ENCODE data around the gene ME3. TPM values are rescaled to one million over a fixed set of nuclear protein-coding genes. Genes with fewer than 3 reads are reported as not detected.

ME3 gene
- total RNA-seq, 2 experiments from 2014 or later = not detected

GRCh38 chr11:86463120-86463519 lies 209.3 kb downstream of the ME3 start:
- no TSS peak for BruUV-seq (replicated peaks)
- H3K9me3 ChIP-seq (ENCODE audit: low read length) = no peaks in the 10 kb centered on the region
- ChIA-PET POLR2A (no interaction called here), CTCF (ENCODE audit: unreplicated experiment) (no interaction called here)
- H3K36me3 ChIP-seq (ENCODE audit: insufficient read depth, low read length) = no peaks in the 10 kb centered on the region
- H3K4me1 ChIP-seq (ENCODE audit: insufficient read depth, low read length, poor library complexity, severe bottlenecking) = no peaks in the 10 kb centered on the region
- H4K20me1 ChIP-seq (ENCODE audit: insufficient read depth, low read length) = no peaks in the 10 kb centered on the region
- intact Hi-C loops (cut with micrococcal nuclease; ENCODE audit: unreplicated experiment) = no loop called here
- no peaks in the 10 kb centered on the region for H3K9me2 ChIP-seq (ENCODE audit: insufficient read depth, low read length)
- no peak overlapping the region for H2AFZ ChIP-seq (ENCODE audit: low read length)
- no peak for TF ChIP-seq EZH2phosphoT487 (IDR thresholded peaks at IDR 0.05; ENCODE audit: borderline replicate concordance, low read depth, low read length)
- TF ChIP-seq, protein P1, sequence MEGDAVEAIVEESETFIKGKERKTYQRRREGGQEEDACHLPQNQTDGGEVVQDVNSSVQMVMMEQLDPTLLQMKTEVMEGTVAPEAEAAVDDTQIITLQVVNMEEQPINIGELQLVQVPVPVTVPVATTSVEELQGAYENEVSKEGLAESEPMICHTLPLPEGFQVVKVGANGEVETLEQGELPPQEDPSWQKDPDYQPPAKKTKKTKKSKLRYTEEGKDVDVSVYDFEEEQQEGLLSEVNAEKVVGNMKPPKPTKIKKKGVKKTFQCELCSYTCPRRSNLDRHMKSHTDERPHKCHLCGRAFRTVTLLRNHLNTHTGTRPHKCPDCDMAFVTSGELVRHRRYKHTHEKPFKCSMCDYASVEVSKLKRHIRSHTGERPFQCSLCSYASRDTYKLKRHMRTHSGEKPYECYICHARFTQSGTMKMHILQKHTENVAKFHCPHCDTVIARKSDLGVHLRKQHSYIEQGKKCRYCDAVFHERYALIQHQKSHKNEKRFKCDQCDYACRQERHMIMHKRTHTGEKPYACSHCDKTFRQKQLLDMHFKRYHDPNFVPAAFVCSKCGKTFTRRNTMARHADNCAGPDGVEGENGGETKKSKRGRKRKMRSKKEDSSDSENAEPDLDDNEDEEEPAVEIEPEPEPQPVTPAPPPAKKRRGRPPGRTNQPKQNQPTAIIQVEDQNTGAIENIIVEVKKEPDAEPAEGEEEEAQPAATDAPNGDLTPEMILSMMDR (conservative IDR thresholded peaks at IDR 0.05; ENCODE audit: low read length) = no peak
- H3K27ac ChIP-seq (ENCODE audit: low read depth, low read length, poor library complexity, severe bottlenecking) = no peak overlapping the region
- H3K4me3 ChIP-seq (ENCODE audit: low read depth, low read length, poor library complexity, severe bottlenecking) = no peak overlapping the region
- no peak overlapping the region for H3K4me2 ChIP-seq (ENCODE audit: low read length)
- H3K79me2 ChIP-seq (ENCODE audit: insufficient read depth, low read depth, low read length) = no peaks in the 10 kb centered on the region
- no peak for DNase-seq (ENCODE audit: low spot score)

GRCh38 chr11:86461892-86462291 lies 210.5 kb downstream of the ME3 start:
- H3K4me3 ChIP-seq (ENCODE audit: low read depth, low read length, poor library complexity, severe bottlenecking) = no peak overlapping the region
- BruUV-seq (replicated peaks) = no TSS peak
- H4K20me1 ChIP-seq (ENCODE audit: insufficient read depth, low read length) = no peaks in the 10 kb centered on the region
- H3K27ac ChIP-seq (ENCODE audit: low read depth, low read length, poor library complexity, severe bottlenecking) = no peak overlapping the region
- H3K36me3 ChIP-seq (ENCODE audit: insufficient read depth, low read length) = no peaks in the 10 kb centered on the region
- POLR2A ChIA-PET = no interaction called here
- H3K9me3 ChIP-seq (ENCODE audit: low read length) = no peaks in the 10 kb centered on the region
- TF ChIP-seq, protein P1 (conservative IDR thresholded peaks at IDR 0.05; ENCODE audit: low read length) = no peak
- no peak for TF ChIP-seq EZH2phosphoT487 (IDR thresholded peaks at IDR 0.05; ENCODE audit: borderline replicate concordance, low read depth, low read length)
- no peaks in the 10 kb centered on the region for H3K4me1 ChIP-seq (ENCODE audit: insufficient read depth, low read length, poor library complexity, severe bottlenecking)
- intact Hi-C loops (cut with micrococcal nuclease; ENCODE audit: unreplicated experiment) = no loop called here
- no peaks in the 10 kb centered on the region for H3K79me2 ChIP-seq (ENCODE audit: insufficient read depth, low read depth, low read length)
- CTCF ChIA-PET (ENCODE audit: unreplicated experiment) = no interaction called here
- H2AFZ ChIP-seq (ENCODE audit: low read length) = no peak overlapping the region
- H3K9me2 ChIP-seq (ENCODE audit: insufficient read depth, low read length) = no peaks in the 10 kb centered on the region
- H3K4me2 ChIP-seq (ENCODE audit: low read length) = no peak overlapping the region
- no peak for DNase-seq (ENCODE audit: low spot score)

DNA sequence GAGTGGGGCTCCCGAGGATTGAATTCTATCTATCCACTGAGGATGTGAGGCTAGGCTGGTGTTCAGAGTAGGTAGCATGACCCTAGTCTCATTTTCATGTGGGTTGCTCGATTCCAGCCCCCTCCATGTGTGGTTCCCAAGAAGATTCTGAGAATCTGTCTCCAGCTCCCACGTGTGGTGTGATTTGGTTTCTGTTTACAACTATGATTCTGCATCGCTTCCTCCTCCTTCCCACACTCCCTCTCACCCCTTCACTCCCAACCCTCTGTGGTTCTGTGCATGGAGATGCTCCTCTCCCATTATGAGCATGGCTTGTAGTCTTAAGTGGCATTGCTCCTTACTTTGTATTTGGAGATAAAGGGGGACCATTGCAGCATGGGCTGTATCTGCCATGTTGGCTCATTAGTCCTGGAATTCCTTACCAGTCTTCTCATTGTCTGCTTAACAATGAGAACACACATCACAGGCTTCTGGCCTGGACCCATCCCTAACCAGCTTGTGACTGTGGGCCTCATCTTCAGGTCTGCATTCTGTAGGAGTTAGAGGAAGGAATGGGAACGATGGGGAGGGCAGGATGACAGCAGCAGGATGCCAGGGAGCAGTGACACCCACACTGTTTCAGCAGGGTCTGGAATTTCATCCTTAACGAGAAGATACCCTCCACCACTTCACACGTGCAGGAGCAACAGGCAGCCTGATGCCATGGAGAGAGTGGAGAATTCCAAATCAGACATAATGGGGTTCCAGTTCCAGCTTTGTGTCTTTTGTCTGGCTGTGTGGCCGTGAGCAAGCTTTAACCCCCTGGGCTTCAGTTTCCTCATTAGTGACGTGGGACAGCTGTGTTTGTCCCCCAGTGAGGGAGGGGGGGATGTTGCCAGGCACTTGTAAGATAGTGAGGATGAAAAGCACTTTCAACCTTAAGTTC lies 211.7 kb downstream of the ME3 start:
- ChIA-PET CTCF (ENCODE audit: unreplicated experiment) (no interaction called here), POLR2A (no interaction called here)
- TF ChIP-seq, protein P1 (conservative IDR thresholded peaks at IDR 0.05; ENCODE audit: low read length) = no peak
- no peak for TF ChIP-seq EZH2phosphoT487 (IDR thresholded peaks at IDR 0.05; ENCODE audit: borderline replicate concordance, low read depth, low read length)

More for the DNA sequence above, 211.7 kb downstream of the ME3 start:
- H2AFZ ChIP-seq (ENCODE audit: low read length) = 0 out of 2 replicates have a peak overlapping the region, but pooled peaks have one; percentile 7
- H3K79me2 ChIP-seq (ENCODE audit: insufficient read depth, low read depth, low read length) = no peaks in the 10 kb centered on the region
- no peaks in the 10 kb centered on the region for H3K36me3 ChIP-seq (ENCODE audit: insufficient read depth, low read length)
- no peaks in the 10 kb centered on the region for H3K4me1 ChIP-seq (ENCODE audit: insufficient read depth, low read length, poor library complexity, severe bottlenecking)
- H4K20me1 ChIP-seq (ENCODE audit: insufficient read depth, low read length) = no peaks in the 10 kb centered on the region
- DNase-seq (ENCODE audit: low spot score) = no peak
- H3K4me3 ChIP-seq (ENCODE audit: low read depth, low read length, poor library complexity, severe bottlenecking) = no peak overlapping the region
- BruUV-seq (replicated peaks) = no TSS peak
- H3K4me2 ChIP-seq (ENCODE audit: low read length) = no peak overlapping the region
- intact Hi-C loops (cut with micrococcal nuclease; ENCODE audit: unreplicated experiment) = no loop called here
- no peaks in the 10 kb centered on the region for H3K9me3 ChIP-seq (ENCODE audit: low read length)
- no peaks in the 10 kb centered on the region for H3K9me2 ChIP-seq (ENCODE audit: insufficient read depth, low read length)
- H3K27ac ChIP-seq (ENCODE audit: low read depth, low read length, poor library complexity, severe bottlenecking) = no peak overlapping the region
